Panc1 (cell line): Measurements from ENCODE around the gene DPYSL5. TPM values are rescaled to one million over a fixed set of nuclear protein-coding genes. Genes with fewer than 3 reads are reported as not detected.

ENCODE experiments used
- ATAC-seq: fragments of 200-7000 bp; cut with Tn5 transposase; 2 replicates; pipeline ENCODE4 v1.9.1; 2020; ENCODE audit warnings: mild to moderate bottlenecking, moderate library complexity
- BruUV-seq: library from RNA; stranded (reverse); fragments of 400-500 nt; replicated peaks from 2 replicates; lab custom pipeline; 2021; lab: Mats Ljungman, UMichigan
- CTCF ChIA-PET: fragments of 300-600 bp; sonication (Branson Sonifier 250); formaldehyde crosslinking; loops from one replicate; lab custom pipeline; 2022; ENCODE audit warnings: antibody characterized with exemption; lab: Charles Lee
- POLR2A ChIA-PET: fragments of 300-600 bp; sonication (Branson Sonifier 250); formaldehyde crosslinking; loops from one replicate; lab custom pipeline; 2022; ENCODE audit warnings: antibody characterized with exemption; lab: Charles Lee
- DNase-seq: peaks from one replicate; pipeline ENCODE4 v3.0.0-alpha.2; 2010; ENCODE audit warnings: low read depth, low spot score
- H3K27ac ChIP-seq: 2 replicates; pipeline ENCODE4 v1.5.1; 2011; ENCODE audit warnings: mild to moderate bottlenecking, low read length, inconsistent platforms
- H3K27me3 ChIP-seq: fragments of 200-500 bp; sonication (Bioruptor generic); 2 replicates; pipeline ENCODE4 v1.6.0; 2014; ENCODE audit warnings: low read length, inconsistent platforms; ENCODE audit not compliant: control insufficient read depth, insufficient read depth
- H3K36me3 ChIP-seq: fragments of 200-500 bp; sonication (Bioruptor generic); 2 replicates; pipeline ENCODE4 v1.5.1; 2014; ENCODE audit warnings: inconsistent platforms, mild to moderate bottlenecking, low read length, moderate library complexity; ENCODE audit not compliant: control insufficient read depth, insufficient read depth
- H3K4me1 ChIP-seq: 2 replicates; pipeline ENCODE4 v1.5.1; 2011; ENCODE audit warnings: inconsistent platforms, mild to moderate bottlenecking, low read length, moderate library complexity; ENCODE audit not compliant: control insufficient read depth, insufficient read depth
- H3K4me3 ChIP-seq, 2 experiments: 2 replicates each; pipeline ENCODE4 v1.5.1; 2011 to 2012; ENCODE audit warnings: low read depth in 2 of 2, low read length in 2 of 2, mild to moderate bottlenecking in 2 of 2, inconsistent platforms in 1 of 2, moderate library complexity in 1 of 2
- H3K9me3 ChIP-seq: fragments of 200-500 bp; sonication (Bioruptor generic); 2 replicates; pipeline ENCODE4 v1.5.1; 2014; ENCODE audit warnings: low read depth, mild to moderate bottlenecking, inconsistent platforms, low read length, moderate library complexity; ENCODE audit not compliant: control insufficient read depth, insufficient read depth
- POLR2AphosphoS5 ChIP-seq: IDR thresholded peaks from 2 replicates; pipeline ENCODE4 v1.6.1; 2012; ENCODE audit warnings: mild to moderate bottlenecking, low read depth, low read length, moderate library complexity
- REST ChIP-seq, 2 experiments: IDR thresholded peaks; 2 replicates each; pipeline ENCODE4 v1.6.1; 2011 to 2012; ENCODE audit warnings: low read depth in 2 of 2, control low read depth in 1 of 2, low read length in 1 of 2, mild to moderate bottlenecking in 1 of 2, moderate library complexity in 1 of 2; ENCODE audit not compliant: insufficient read depth in 1 of 2
- SIN3A ChIP-seq: IDR thresholded peaks from 2 replicates; pipeline ENCODE4 v1.6.1; 2012; ENCODE audit warnings: low read depth, mild to moderate bottlenecking, low read length, moderate library complexity, borderline replicate concordance; ENCODE audit not compliant: insufficient read depth
- TCF7L2 ChIP-seq: IDR thresholded peaks from 2 replicates; pipeline ENCODE4 v1.6.1; 2011; ENCODE audit warnings: mild to moderate bottlenecking, low read depth, low read length, inconsistent platforms
- in situ Hi-C: cut with HindIII; loops from 2 replicates; pipeline ENCODE4 v1.10.0; 2016; ENCODE audit warnings: low sequenced_read_pairs, low pct_unique_long_range_greater_than_20kb
- intact Hi-C: fragments of 100-400 bp; cut with micrococcal nuclease; formaldehyde crosslinking; loops from one replicate; pipeline ENCODE4 v1.10.0; 2022; ENCODE audit not compliant: unreplicated experiment
- total RNA-seq: library from RNA; stranded (reverse); gene quantifications from one replicate; pipeline ENCODE4 v1.2.1, GENCODE V29; 2021; ENCODE audit not compliant: unreplicated experiment
- TF ChIP-seq, protein P1 (sequence below): fragments of 450-650 bp; IDR thresholded peaks from 2 replicates; pipeline ENCODE4 v1.5.1; 2017; ENCODE audit warnings: mild to moderate bottlenecking

Gene DPYSL5
- total RNA-seq, 1 experiment from 2014 or later = 0.31 TPM

DNA sequence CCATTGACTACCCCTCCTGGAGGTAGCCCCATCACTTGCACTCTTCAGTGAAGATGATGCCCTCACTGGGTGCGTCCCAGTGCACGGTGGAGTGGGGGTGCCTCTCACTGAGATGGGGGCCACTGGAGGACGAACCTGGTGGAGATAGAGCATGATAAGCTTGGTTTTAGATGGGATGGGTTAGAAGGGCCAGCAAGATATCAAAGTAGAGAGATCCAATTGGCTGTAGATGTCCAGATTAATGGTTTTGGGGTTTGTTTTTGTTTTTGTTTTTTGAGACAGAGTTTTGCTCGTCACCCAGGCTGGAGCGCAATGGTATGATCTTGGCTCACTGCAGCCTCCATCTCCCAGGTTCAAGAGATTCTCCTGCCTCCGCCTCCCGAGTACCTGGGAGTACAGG is 28.3 kb downstream of the DPYSL5 start:
- peaks cover 11% of the 10 kb centered on the region; the same call in 1 of the 2 replicates for H3K27me3 ChIP-seq
- H3K4me1 ChIP-seq = no peaks in the 10 kb centered on the region
- CTCF ChIA-PET = no interaction called here
- intact Hi-C loops (no loop called here), in situ Hi-C loops (no loop called here)
- BruUV-seq = no TSS peak
- DNase-seq (no peak), ATAC-seq (no peak)
- H3K9me3 ChIP-seq = no peaks in the 10 kb centered on the region
- H3K4me3 ChIP-seq = no peak overlapping the region
- TF ChIP-seq, protein P1, sequence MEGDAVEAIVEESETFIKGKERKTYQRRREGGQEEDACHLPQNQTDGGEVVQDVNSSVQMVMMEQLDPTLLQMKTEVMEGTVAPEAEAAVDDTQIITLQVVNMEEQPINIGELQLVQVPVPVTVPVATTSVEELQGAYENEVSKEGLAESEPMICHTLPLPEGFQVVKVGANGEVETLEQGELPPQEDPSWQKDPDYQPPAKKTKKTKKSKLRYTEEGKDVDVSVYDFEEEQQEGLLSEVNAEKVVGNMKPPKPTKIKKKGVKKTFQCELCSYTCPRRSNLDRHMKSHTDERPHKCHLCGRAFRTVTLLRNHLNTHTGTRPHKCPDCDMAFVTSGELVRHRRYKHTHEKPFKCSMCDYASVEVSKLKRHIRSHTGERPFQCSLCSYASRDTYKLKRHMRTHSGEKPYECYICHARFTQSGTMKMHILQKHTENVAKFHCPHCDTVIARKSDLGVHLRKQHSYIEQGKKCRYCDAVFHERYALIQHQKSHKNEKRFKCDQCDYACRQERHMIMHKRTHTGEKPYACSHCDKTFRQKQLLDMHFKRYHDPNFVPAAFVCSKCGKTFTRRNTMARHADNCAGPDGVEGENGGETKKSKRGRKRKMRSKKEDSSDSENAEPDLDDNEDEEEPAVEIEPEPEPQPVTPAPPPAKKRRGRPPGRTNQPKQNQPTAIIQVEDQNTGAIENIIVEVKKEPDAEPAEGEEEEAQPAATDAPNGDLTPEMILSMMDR = no peak
- POLR2A ChIA-PET = no interaction called here
- no peak overlapping the region for H3K27ac ChIP-seq
- no peaks in the 10 kb centered on the region for H3K36me3 ChIP-seq

DNA sequence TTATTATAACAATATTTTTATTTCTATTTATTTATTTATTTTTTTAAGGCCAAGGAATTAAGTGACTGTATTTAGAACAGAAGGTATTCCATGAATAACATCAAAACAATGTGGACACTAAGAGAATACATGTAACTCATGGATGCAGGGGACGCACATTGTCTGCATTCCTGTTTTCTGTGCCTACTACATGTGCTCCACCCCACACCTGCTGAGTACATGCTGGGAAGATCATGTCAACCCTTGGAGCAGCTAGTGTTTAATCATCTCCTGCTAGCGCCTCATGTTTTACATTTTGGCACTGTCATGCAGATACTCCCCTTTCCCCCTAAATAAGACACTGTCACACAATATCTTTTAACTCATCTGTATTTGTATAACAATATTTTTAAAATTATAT is 29.3 kb downstream of the DPYSL5 start:
- peaks cover 11% of the 10 kb centered on the region; the same call in 1 of the 2 replicates for H3K27me3 ChIP-seq
- in situ Hi-C loops = no loop called here
- ChIA-PET POLR2A (no interaction called here), CTCF (no interaction called here)
- H3K36me3 ChIP-seq = no peaks in the 10 kb centered on the region
- TF ChIP-seq TCF7L2 (no peak), REST (IDR thresholded peaks at IDR 0.05; ENCODE audit: insufficient read depth in 1 of 2, low read depth in 2 of 2, low read length in 1 of 2) (no peak)
- ATAC-seq = no peak
- no peaks in the 10 kb centered on the region for H3K4me1 ChIP-seq
- H3K27ac ChIP-seq = no peak overlapping the region
- no peak for DNase-seq
- no peaks in the 10 kb centered on the region for H3K9me3 ChIP-seq
- H3K4me3 ChIP-seq = no peak overlapping the region
- no TSS peak for BruUV-seq
- intact Hi-C loops = no loop called here

GRCh38 chr2:26880161-26880560 is 32.2 kb downstream of the DPYSL5 start:
- Histone ChIP-seq H3K9me3 (no peaks in the 10 kb centered on the region), H3K4me3 (no peak overlapping the region), H3K27me3 (peaks cover 4% of the 10 kb centered on the region), H3K27ac (no peak overlapping the region), H3K36me3 (no peaks in the 10 kb centered on the region), H3K4me1 (no peaks in the 10 kb centered on the region)
- ATAC-seq (no peak), DNase-seq (no peak)
- ChIA-PET CTCF (no interaction called here), POLR2A (no interaction called here)
- no peak for TF ChIP-seq POLR2AphosphoS5
- TF ChIP-seq, protein P1 = no peak
- TF ChIP-seq SIN3A = no peak
- intact Hi-C loops = no loop called here
- BruUV-seq = no TSS peak
- in situ Hi-C loops = no loop called here
